Muscle layer of colon (tissue), 2 donors: ENCODE data around the gene ZEB1.

Source experiments
- H3K27ac ChIP-seq: one replicate; pipeline ENCODE4 v1.7.0; 2013; ENCODE audit warnings: low read depth, mild to moderate bottlenecking, low read length, moderate library complexity
- H3K27me3 ChIP-seq, 2 donors: one replicate each; pipeline ENCODE4 v1.7.0; 2013; ENCODE audit warnings: low read length in 2 of 2, mild to moderate bottlenecking in 2 of 2; ENCODE audit not compliant: insufficient read depth in 2 of 2, control insufficient read depth in 1 of 2
- H3K36me3 ChIP-seq: one replicate; pipeline ENCODE4 v1.7.0; 2013; ENCODE audit warnings: mild to moderate bottlenecking, low read length; ENCODE audit not compliant: insufficient read depth
- H3K4me1 ChIP-seq: one replicate; pipeline ENCODE4 v1.7.0; 2013; ENCODE audit warnings: mild to moderate bottlenecking, low read length; ENCODE audit not compliant: insufficient read depth
- H3K4me3 ChIP-seq, 2 donors: one replicate each; pipeline ENCODE4 v1.7.0; 2013; ENCODE audit warnings: low read length in 2 of 2, low read depth in 1 of 2, mild to moderate bottlenecking in 1 of 2, moderate library complexity in 1 of 2
- H3K9ac ChIP-seq: one replicate; pipeline ENCODE4 v1.7.0; 2013; ENCODE audit warnings: low read length
- H3K9me3 ChIP-seq: one replicate; pipeline ENCODE4 v1.7.0; 2013; ENCODE audit warnings: mild to moderate bottlenecking, low read length
- donor health status: abdominal sarcoma.
- donor health status: Adenocarcinoma of cecum.

Gene ZEB1

DNA sequence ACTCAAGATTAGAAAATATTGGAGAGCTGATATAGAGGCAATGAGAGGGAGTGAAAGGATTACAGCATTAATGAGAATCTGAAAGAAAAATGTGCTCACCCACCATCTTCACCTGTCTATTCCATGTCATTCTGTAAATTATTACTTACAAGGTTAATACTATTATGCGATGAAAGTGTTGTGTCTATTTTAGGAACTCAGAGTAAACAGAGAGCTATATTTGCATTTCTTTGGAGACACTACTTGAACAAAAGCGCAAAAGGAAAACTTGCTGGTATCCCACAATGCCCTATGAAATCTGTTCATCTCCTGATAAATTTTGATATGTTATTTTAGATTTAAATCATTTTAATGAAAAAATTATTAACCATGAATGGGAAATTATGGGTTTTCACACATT is 196.1 kb downstream of the ZEB1 start:
- H3K36me3 ChIP-seq = peaks cover 36% of the 10 kb centered on the region
- peaks cover 10% of the 10 kb centered on the region for H3K4me1 ChIP-seq
- no peak overlapping the region for H3K4me3 ChIP-seq
- H3K27ac ChIP-seq = no peak overlapping the region
- no peaks in the 10 kb centered on the region for H3K9me3 ChIP-seq
- no peaks in the 10 kb centered on the region for H3K27me3 ChIP-seq
- H3K9ac ChIP-seq = no peak overlapping the region

- H3K27me3 ChIP-seq = no peaks in the 10 kb centered on the region
- peaks cover 39% of the 10 kb centered on the region for H3K36me3 ChIP-seq
- peaks cover 10% of the 10 kb centered on the region for H3K4me1 ChIP-seq
- no peaks in the 10 kb centered on the region for H3K9me3 ChIP-seq
- H3K4me3 ChIP-seq = no peak overlapping the region
- H3K9ac ChIP-seq = no peak overlapping the region
- H3K27ac ChIP-seq = no peak overlapping the region
Measured at GRCh38 chr10:31515819-31516402, 196.9 kb downstream of the ZEB1 start.

- Histone ChIP-seq H3K9me3 (no peaks in the 10 kb centered on the region), H3K9ac (no peak overlapping the region), H3K27ac (no peak overlapping the region), H3K4me3 (no peak overlapping the region), H3K27me3 (no peaks in the 10 kb centered on the region), H3K36me3 (peaks cover 37% of the 10 kb centered on the region), H3K4me1 (no peaks in the 10 kb centered on the region)
Measured at GRCh38 chr10:31520986-31521831, 202.2 kb downstream of the ZEB1 start.

GRCh38 chr10:31522820-31523219 is 203.8 kb downstream of the ZEB1 start:
- peaks cover 41% of the 10 kb centered on the region for H3K36me3 ChIP-seq
- no peak overlapping the region for H3K27ac ChIP-seq
- no peak overlapping the region for H3K9ac ChIP-seq
- H3K4me1 ChIP-seq = no peaks in the 10 kb centered on the region
- no peaks in the 10 kb centered on the region for H3K27me3 ChIP-seq
- H3K9me3 ChIP-seq = no peaks in the 10 kb centered on the region
- H3K4me3 ChIP-seq = no peak overlapping the region

DNA sequence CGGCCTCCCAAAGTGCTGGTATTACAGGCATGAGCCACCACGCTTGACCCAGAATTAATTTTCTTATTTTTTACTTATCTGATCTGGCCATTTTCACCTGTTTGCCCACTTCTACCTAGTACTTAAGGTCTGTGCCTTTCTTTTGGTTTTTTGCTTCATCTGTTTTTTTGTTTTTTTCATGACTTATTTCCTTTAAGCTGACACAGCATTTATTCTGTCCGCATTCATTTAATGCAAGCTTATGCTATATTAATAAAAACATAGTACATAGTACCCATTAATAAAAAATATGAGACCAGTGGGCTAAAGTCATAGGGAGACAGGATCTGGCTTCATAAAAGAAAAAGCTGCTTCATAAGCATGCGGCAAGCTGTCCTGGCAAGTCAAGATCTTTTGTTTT is 205.4 kb downstream of the ZEB1 start:
- Histone ChIP-seq H3K36me3 (peaks cover 35% of the 10 kb centered on the region), H3K27ac (no peak overlapping the region), H3K27me3 (no peaks in the 10 kb centered on the region), H3K9me3 (no peaks in the 10 kb centered on the region), H3K9ac (no peak overlapping the region), H3K4me1 (peaks cover 6% of the 10 kb centered on the region), H3K4me3 (no peak overlapping the region)

DNA sequence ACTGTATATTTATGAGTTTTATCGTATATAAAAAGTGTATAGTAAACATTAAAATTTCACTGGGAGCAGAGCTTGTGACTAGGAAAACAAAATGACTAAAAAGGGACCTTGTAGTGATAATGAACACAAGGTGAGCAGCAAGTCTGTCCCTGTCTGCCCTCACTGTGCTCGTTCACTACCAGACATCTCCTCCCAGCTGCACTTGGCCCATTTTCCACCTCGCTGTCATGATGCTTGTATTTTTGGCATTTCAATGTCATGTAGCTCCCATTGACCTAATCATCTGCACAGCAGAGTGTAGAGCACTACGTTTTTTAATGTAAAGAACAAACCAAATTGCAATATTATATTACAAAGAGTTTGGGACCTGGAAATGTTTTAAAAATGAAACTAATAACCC is 207.2 kb downstream of the ZEB1 start:
- Histone ChIP-seq H3K27ac (no peak overlapping the region), H3K4me3 (no peak overlapping the region), H3K9ac (no peak overlapping the region), H3K9me3 (no peaks in the 10 kb centered on the region), H3K36me3 (peaks cover 22% of the 10 kb centered on the region), H3K27me3 (no peaks in the 10 kb centered on the region), H3K4me1 (peaks cover 7% of the 10 kb centered on the region)

DNA sequence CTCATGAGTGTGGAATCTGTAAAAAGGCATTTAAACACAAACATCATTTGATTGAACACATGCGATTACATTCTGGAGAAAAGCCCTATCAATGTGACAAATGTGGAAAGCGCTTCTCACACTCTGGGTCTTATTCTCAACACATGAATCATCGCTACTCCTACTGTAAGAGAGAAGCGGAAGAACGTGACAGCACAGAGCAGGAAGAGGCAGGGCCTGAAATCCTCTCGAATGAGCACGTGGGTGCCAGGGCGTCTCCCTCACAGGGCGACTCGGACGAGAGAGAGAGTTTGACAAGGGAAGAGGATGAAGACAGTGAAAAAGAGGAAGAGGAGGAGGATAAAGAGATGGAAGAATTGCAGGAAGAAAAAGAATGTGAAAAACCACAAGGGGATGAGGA is 207.7 kb downstream of the ZEB1 start:
- H3K4me3 ChIP-seq = no peak overlapping the region
- H3K4me1 ChIP-seq = peaks cover 7% of the 10 kb centered on the region
- no peaks in the 10 kb centered on the region for H3K27me3 ChIP-seq
- no peak overlapping the region for H3K27ac ChIP-seq
- no peaks in the 10 kb centered on the region for H3K9me3 ChIP-seq
- H3K36me3 ChIP-seq = peaks cover 20% of the 10 kb centered on the region
- no peak overlapping the region for H3K9ac ChIP-seq

GRCh38 chr10:31528831-31529230 is 209.8 kb downstream of the ZEB1 start:
- Histone ChIP-seq H3K27ac (no peak overlapping the region), H3K27me3 (no peaks in the 10 kb centered on the region), H3K9me3 (no peaks in the 10 kb centered on the region), H3K36me3 (peaks cover 20% of the 10 kb centered on the region), H3K4me3 (no peak overlapping the region), H3K4me1 (peaks cover 7% of the 10 kb centered on the region), H3K9ac (no peak overlapping the region)

- Histone ChIP-seq H3K27me3 (no peaks in the 10 kb centered on the region), H3K9me3 (no peaks in the 10 kb centered on the region), H3K4me1 (peaks cover 10% of the 10 kb centered on the region), H3K9ac (no peak overlapping the region), H3K4me3 (no peak overlapping the region), H3K27ac (no peak overlapping the region), H3K36me3 (no peaks in the 10 kb centered on the region)
Measured at GRCh38 chr10:31536302-31536701, 217.3 kb downstream of the ZEB1 start.

DNA sequence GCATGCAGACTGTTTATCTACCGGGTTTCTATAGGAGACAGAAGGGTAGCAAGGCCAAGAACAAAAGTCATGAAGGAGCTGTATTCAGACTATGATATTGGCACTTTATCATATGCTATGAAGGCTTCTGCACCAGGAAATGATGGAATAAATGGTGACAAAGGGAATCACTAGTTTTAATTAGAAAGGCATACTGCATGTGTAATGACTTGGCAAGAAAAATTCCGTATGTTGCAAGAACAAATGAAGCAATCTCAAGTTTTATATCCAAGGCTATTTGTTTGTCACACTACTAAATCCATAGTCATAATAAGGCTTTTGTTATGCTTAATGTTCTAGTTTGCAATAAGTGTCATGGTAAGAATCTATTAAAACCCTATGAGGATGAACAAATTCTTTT is 230.9 kb downstream of the ZEB1 start:
- H3K4me3 ChIP-seq = no peak overlapping the region
- H3K9ac ChIP-seq = no peak overlapping the region
- H3K36me3 ChIP-seq = no peaks in the 10 kb centered on the region
- no peak overlapping the region for H3K27ac ChIP-seq
- H3K27me3 ChIP-seq = no peaks in the 10 kb centered on the region
- no peaks in the 10 kb centered on the region for H3K4me1 ChIP-seq
- no peaks in the 10 kb centered on the region for H3K9me3 ChIP-seq

GRCh38 chr10:31554556-31554955 is 235.5 kb downstream of the ZEB1 start:
- Histone ChIP-seq H3K4me1 (no peaks in the 10 kb centered on the region), H3K27ac (no peak overlapping the region), H3K27me3 (no peaks in the 10 kb centered on the region), H3K9me3 (peaks cover 8% of the 10 kb centered on the region), H3K36me3 (no peaks in the 10 kb centered on the region), H3K9ac (no peak overlapping the region), H3K4me3 (no peak overlapping the region)

GRCh38 chr10:31557854-31558253 is 238.8 kb downstream of the ZEB1 start:
- H3K9me3 ChIP-seq = peaks cover 11% of the 10 kb centered on the region
- no peak overlapping the region for H3K27ac ChIP-seq
- no peak overlapping the region for H3K4me3 ChIP-seq
- no peaks in the 10 kb centered on the region for H3K4me1 ChIP-seq
- H3K27me3 ChIP-seq = no peaks in the 10 kb centered on the region
- H3K36me3 ChIP-seq = no peaks in the 10 kb centered on the region
- H3K9ac ChIP-seq = no peak overlapping the region
